ENCODE measurements around the gene CDS2.

CDS2 gene

DNA sequence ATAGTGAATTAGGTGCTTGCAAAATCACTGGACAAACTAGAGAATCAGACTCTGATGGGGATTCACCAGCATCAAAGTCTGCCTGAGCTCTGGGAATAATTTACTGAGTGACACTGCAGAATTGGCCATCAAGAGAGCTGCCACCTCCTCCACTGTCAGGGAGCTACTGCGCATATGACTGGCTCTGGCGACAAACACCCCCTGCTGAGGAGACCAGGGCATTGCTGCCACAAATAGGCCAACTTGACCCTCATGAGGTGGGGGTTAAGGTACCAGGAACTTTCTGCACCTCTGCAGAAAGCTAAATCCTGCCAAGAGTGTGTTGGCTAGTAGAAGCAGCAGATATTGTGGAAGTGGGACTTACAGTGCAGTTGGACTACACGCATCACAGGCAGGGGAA, 88.0 kb downstream of the CDS2 start:
- no peak for DNase-seq

DNA sequence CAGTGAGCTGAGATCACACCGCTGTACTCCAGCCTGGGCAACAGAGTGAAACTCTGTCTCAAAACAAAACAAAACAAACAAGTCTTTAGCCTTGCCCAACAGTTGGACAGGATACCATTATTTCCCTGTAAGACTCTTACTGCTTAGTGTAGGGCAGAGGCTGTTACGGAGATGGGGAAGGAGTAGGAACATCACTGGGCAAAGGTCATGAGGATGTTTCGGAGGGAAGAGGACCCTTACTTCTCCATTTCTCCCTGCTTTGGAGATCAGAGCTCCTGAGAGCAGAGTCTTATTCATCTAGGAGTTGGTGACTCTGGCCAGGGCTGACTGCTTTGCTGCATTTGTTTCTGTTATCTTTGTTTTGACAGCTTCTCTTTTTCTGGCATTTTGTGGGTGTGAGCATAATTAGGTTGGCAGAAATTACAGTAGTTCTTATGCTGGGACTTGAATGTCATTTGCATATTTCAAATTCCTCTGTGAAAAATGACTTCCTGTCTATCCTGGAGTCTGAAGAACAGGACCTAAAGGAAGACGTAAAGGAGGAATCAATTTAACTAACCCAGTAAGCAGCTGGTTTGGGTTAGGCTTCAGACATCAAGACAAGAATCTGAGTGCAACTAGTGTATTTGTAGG, 89.0 kb downstream of the CDS2 start:
- DNase-seq: peak; percentile 46

DNA sequence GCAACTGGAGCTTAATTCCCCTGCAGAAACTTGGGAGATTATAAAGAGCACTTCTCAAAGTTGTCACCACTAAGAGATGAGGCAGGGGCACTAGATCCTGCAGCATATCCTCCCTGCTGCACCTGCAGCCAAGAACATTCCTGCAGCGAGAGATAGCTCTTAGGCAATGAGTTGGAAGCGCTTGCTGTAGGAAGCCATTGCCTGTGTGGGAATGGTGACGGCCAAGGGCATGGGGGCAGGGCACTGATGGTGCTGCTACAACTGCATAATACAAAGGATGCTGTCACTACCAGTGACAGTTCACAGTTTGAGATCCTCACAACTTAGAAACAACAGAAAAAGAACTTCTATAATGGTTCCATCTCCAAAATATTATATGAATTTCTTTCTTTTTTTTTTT, 89.9 kb downstream of the CDS2 start:
- no peak for DNase-seq

DNA sequence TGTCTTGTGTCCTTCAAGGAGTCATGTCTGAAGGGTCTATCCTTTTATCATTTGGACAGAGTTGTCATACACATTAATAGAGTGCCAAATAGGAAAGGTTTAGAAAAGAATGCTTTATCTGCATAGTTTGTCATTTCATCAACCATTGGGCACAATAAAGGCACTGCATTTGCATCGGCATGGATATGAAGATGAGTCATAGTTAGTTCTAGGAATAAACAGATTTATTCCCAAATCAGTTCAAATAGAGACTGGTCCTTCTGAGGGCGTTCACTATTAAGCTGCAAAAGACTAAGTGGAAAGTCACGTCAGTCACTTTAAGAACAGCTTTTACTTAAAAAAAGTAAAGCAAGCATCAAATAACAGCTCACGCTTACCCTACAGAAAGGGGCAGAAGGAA, 90.8 kb downstream of the CDS2 start:
- DNase-seq: no peak

DNA sequence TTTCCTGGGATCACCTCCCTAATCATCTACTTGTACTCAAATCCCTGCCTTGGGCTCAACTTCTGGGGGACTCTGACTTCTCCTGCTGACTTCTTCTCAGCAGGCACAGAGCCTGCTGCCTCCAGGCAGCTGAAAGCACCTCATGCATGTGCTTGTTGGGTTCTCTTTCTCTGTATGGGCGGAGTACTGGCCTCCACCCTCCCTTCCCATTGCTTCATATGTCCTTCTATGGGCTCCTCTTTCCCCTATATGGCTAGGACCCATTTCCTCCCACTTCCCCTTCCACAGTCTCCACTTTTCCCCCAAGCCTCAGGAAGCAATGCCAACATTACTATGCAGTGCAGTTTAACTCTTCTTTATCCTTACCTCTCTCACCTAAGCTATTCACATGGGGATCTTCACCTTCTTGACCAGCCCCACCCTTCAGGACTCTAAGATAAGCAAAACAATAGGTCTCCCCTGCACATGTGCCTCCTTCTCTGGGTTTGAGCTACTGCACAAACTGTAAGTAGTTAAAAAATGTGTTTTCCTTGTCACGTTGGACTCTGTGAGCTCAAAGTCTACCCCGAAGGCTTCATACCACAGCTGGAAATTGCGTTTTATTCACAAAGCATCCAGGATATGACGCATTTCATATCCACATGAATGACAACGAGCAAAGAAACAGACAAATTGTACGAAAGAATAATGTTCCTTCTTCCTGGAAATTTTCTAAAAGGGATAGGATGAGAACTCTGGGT, 93.7 kb downstream of the CDS2 start:
- DNase-seq: peak; percentile 18

DNA sequence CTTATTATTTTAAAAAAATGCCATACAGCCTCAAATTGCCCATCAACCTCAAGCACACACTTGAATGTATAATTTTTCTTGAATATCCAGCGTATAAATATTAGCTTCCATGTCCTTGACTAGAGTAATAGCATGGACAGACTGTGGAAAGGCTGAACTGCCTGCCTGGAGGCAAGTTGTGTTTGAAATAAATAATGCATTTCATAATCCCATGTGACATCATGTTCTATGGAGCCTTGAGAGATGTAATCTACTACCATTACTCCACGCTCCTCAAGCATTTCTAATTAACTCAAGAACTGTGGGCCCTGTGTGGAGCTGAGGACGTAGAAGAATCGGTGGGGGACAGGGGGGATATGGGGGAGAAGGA, 94.2 kb downstream of the CDS2 start:
- no peak for DNase-seq

DNA sequence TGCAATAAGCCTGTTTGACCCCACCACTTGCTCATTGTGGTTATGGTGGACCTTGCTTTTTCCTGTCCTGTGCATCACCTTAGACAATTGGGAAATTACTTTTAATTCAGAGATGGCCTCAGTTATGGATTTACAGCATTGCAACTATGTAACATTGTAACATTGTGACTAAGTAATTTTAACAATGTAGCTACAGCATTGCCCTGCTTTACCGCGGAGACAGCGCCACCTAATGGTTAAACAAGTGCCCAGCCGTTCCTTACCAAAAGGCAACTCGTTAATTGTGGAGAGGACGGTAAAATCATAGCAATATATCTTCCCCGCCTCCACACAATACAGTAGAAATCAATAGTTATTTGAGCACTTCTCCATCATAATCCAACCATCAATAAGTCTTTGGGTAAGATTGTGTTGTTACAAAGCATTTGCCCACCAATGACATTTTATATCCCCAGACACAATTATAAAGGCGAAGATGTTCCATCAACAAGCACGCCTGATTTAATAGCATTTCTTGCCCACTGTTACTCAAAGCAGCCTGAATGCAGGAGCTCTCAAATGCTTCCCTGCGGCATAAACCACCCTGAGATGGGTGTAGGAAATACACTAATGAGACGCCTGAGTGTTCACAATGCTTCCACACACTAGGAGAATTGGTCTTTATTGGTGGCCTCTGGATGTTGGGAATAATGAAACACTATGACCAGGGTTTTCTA, 96.3 kb downstream of the CDS2 start:
- peak; percentile 65 for DNase-seq

DNA sequence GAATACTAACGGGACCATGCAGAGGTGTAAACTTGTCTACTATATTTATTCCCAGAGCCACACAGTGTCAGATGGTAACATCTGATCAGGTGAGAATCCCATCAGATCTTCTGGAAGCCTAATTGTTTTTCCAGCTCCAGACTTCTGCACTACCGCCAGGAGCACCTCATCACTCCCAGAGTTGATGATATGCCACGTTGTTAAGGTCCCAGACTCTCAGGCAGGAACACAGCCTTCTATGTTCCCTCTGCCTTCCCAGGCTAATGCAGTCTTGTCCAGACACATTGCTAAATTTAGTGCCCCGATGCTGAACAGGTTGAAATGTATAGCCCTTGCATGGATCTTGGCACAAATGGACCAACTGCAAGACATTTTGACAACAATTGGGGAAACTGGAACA, 103.7 kb downstream of the CDS2 start:
- DNase-seq: no peak

DNA sequence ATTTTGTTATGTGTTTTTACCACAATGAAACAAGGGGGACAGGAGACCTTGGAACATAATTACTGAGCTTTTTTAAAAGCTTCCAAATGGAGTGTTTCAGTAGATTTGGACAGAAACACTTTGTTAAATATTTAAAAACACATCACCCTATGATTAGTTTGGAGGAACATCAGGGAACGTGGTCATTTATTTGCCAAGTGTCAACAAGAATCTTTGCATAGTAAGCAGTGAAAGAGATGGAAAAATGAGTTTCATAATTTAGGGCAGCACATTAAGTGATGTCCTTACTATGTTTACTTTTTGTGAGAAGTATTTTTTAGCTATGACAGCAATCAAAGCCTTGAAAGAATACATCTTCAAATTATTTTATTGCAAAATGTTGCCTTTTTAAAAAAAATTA, 107.3 kb downstream of the CDS2 start:
- DNase-seq: no peak

DNA sequence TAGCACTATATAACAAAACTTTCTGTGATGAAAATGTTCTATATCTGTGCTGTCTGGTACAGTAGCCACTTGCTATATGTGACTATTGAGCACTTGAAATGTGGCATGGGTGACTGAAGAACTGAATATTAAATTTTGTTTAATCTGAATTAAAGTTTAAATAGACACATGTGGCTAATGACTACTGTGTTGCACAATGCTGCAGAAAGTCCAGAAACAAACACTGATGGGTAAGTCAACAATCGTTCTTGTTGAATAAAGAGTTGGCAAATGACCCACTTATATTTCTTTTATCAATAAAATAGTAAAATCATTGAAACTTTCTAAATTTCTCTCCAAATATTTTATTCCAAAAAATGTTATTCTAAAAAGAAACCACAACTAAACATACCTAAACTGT, 108.2 kb downstream of the CDS2 start:
- DNase-seq: no peak

Data from EL (cell line).